ENCODE results near the gene ERVK3-1. TPM values are rescaled to one million over a fixed set of nuclear protein-coding genes. Genes with fewer than 3 reads are reported as not detected.

ERVK3-1 gene
- total RNA-seq, 1 experiment from 2014 or later = 28.1 TPM

DNA sequence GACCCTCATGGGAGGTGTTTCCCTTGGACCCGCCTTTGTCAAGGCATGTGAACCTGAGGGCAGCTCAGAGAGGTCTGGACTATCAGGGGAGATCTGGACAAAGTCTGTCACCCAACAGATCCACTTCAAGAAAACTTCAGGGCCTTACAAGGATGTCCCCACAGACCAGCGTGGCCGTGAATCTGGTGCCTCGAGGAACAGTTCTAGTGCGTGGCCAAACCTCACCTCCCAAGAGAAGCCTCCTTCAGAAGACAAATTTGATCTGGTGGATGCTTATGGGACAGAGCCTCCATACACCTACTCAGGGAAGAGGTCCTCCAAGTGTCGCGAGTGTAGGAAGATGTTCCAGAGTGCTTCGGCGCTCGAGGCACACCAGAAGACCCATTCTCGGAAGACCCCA, 33.2 kb downstream of the ERVK3-1 start (continued):
- TF ChIP-seq REST (IDR thresholded peaks at IDR 0.05; ENCODE audit: low read depth) = no peak

GRCh38 chr19:58338825-58339558, 33.8 kb downstream of the ERVK3-1 start:
- no TSS peak for BruUV-seq (replicated peaks)
- Histone ChIP-seq H3K9ac (ENCODE audit: low read length) (no peak overlapping the region), H3K36me3 (ENCODE audit: control insufficient read depth in 1 of 2, insufficient read depth in 2 of 2, low read length in 2 of 2) (peaks cover 0 to 21% of the 10 kb centered on the region in 2 experiments; a peak in 1 of 4 replicates), H4K20me1 (ENCODE audit: insufficient read depth) (no peaks in the 10 kb centered on the region), H3K27ac (ENCODE audit: low read depth, low read length) (no peak overlapping the region), H3K9me2 (ENCODE audit: insufficient read depth) (no peaks in the 10 kb centered on the region), H3K27me3 (ENCODE audit: insufficient read depth, low read length) (no peaks in the 10 kb centered on the region), H3K4me3 (replicated peaks in 1 of 2; ENCODE audit: low read depth in 1 of 2, low read length in 2 of 2) (no peak overlapping the region), H2AFZ (ENCODE audit: low read depth, low read length, poor library complexity, severe bottlenecking) (no peak overlapping the region), H3K4me2 (ENCODE audit: low read length) (no peak overlapping the region), H3K79me2 (ENCODE audit: insufficient read depth, low read length) (no peaks in the 10 kb centered on the region), H3K9me3 (ENCODE audit: control insufficient read depth in 1 of 2, insufficient read depth in 1 of 2, low read depth in 1 of 2, low read length in 2 of 2) (peaks cover 0 to 4% of the 10 kb centered on the region in 2 experiments; a peak in 1 of 4 replicates), H3K4me1 (ENCODE audit: control insufficient read depth in 1 of 2, insufficient read depth in 2 of 2, low read length in 2 of 2) (no peaks in the 10 kb centered on the region)
- ChIA-PET RAD21 (ENCODE audit: low non-redundant PET in 1 of 2, low total read pairs in 2 of 2, uncharacterized antibody in 2 of 2, unreplicated experiment in 2 of 2) (no interaction called here), CTCF (no interaction called here), POLR2A (no interaction called here)
- TF ChIP-seq ELF1 (IDR thresholded peaks at IDR 0.05; ENCODE audit: borderline replicate concordance, low read depth) (no peak), CTCF (IDR thresholded peaks at IDR 0.05 in 2 of 3, conservative IDR thresholded peaks at IDR 0.05 in 1 of 3; ENCODE audit: borderline replicate concordance in 1 of 3, insufficient read depth in 1 of 3, low read depth in 2 of 3, low read length in 2 of 3) (0 out of 6 replicates have a peak, but pooled peaks of 1 of the 3 experiments have one; percentile 9), SRF (IDR thresholded peaks at IDR 0.05; ENCODE audit: low read depth) (no peak)
- intact Hi-C loops (cut with micrococcal nuclease) = no loop called here
- no peak for DNase-seq (ENCODE audit: low read depth, low spot score)
- ATAC-seq = peak; percentile 34; the same call in 1 of the 2 replicates

Measured in HCT116 (cell line).